HG03025 (cell line): ENCODE data around the gene PEX19.

ENCODE experiments used
- ATAC-seq: cut with Tn5 transposase; IDR thresholded peaks from one replicate; pipeline ENCODE4 v1.9.1; 2021; ENCODE audit warnings: mild to moderate bottlenecking, moderate library complexity; ENCODE audit not compliant: unreplicated experiment, low FRiP score

The PEX19 gene

GRCh38 chr1:160282807-160283206, 2.1 kb downstream of the PEX19 start:
- ATAC-seq = no peak

DNA sequence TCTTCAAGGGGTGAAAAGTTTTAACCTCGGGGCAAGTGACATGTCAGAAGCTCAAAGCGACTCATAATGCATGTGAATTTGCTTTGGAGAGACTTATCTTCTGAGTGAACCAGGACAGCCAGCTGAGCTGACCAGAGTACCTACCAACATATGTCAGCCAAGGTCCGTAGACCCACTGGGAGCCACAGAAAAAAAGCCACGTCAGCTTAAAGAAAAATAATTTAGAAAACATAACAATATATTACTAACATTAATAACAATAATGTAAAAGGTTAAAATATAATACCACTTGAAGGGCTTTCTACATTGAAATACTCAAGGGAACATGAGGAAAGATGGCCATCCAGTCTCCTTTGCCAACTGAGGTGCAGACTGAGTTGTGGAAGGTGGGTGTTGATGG, 6.9 kb downstream of the PEX19 start:
- no peak for ATAC-seq

GRCh38 chr1:160277330-160277729, 7.6 kb downstream of the PEX19 start:
- ATAC-seq = no peak

DNA sequence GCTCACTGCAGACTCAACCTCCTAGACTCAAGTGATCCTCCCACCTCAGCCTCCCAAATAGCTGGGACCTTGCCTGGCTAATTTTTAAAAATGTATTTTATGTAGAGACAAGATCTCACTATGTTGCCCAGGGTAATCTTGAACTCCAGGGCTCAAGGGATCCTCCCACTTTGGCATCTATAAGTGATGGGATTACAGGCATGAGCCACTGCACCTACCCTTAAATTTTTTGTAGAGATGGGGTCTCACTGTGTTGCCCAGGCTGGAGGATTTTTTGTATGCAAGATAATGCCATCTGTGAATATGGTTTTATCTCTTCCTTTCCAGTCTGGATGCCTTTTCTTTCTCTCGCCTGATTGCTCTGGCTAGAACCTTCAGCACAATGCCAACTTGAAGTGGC, 13.9 kb downstream of the PEX19 start:
- ATAC-seq = no peak

- no peak for ATAC-seq
These were observed 17.5 kb downstream of the PEX19 start for GRCh38 chr1:160267284-160267991.

DNA sequence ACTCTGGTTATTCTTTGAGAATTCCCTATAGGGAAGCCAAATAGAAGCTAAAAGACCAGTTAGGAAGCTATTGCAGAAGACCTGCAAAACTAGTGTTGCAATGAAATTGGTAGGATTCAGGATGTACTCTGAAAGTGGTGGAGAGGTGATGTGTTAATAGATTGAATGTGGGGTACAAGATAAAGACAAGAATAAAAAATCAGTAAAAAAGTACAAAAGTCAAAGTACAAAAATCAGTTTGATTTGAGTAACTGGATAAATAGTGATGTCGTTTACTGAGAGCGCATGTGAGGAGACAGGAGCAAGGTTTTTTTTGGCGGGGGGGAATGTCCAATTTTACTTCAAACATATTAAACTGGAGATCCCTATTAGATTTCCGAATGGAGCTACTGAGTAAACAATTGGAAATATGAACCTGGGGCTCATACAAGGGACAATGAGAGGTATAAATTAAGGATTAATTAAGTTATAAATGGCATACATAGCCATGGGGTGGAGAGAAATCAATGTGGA, 20.1 kb downstream of the PEX19 start:
- no peak for ATAC-seq

DNA sequence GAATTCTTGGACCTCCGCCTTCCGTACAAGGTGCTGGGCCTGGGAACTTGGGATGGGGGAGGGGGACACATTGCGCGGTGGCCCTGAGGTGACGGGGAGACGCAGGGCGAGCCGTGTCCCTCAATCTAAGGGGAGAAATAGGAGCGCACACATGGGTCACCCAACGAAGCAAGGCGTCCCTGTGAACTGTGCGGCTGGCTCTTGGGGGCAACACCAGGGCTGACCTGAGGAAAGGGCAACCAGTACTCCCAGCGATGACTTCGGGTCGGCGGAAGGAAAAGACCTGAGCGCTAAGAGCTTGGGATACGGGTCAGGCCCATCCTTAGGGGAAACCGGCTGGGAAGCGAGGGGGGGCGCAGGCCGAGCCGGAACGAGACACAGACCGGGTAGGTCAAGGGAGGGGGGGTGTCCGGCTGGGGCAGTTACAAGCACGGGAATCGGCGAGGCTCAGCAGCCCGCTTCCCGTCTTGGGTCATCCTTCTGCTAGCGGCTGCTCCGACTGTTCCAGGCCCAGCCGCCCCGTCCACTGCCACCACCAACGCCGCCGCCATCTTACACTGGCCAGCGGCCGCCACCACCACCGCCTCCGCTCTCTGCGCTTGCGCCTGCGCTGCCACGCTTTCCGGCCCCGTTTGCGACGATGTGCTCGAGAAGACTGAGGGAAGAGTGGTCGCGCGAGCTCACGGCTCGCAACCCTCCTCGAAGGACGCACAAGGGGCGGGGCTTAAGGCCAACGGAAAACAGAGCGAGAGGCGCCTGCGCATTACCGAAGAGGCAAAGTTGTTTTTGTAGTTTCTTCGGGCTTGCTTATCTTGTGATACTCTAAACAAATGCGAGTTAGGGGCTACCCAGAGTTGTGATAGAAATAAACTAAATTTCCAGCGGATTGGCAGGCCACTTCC, 22.8 kb downstream of the PEX19 start, which contains the start of gene DCAF8:
Gene DCAF8, minus strand, starts transcription at position 657 of the 902 bp plus-strand sequence. CDS start 18,541 bp downstream, outside the sequence.
- peak; percentile 88 for ATAC-seq

- peak; percentile 12 for ATAC-seq
These were observed 23.4 kb downstream of the PEX19 start for GRCh38 chr1:160261556-160261892.

GRCh38 chr1:160260406-160261382, 24.2 kb downstream of the PEX19 start:
- ATAC-seq = no peak

- ATAC-seq = no peak
These were observed 26.6 kb downstream of the PEX19 start for GRCh38 chr1:160258177-160258798.

DNA sequence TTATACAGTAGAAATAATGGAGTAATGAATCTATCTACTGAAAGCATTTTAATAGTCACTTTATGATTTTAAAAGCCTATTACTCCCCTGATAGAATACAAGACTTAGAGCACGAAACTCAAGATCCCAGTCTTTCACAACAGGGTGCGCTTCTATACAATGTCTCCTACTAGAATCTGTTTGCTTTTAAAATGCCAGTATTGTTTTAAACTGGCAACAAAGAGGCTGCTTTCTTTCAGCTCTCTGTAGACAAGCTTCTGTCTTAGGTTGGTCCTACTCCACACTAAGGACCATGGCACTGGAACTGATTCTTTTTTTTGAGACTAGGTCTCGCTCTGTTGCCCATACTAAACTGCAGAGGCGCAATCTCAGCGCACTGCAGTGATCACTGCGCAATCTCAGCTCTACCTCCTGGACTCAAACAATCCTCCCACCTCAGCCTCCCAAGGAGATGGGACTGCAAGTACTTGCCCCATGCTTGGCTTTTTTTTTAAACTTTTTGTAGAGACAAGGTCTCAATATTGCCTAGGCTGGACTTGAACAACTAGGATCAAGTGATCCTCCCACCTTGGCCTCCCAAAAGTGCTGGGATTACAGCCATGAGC, 27.4 kb downstream of the PEX19 start:
- no peak for ATAC-seq

- ATAC-seq = no peak
These were observed 28.4 kb downstream of the PEX19 start for GRCh38 chr1:160256396-160257046.

GRCh38 chr1:160255781-160256300, 29.1 kb downstream of the PEX19 start:
- no peak for ATAC-seq

GRCh38 chr1:160251687-160252526, 33.0 kb downstream of the PEX19 start:
- no peak for ATAC-seq

DNA sequence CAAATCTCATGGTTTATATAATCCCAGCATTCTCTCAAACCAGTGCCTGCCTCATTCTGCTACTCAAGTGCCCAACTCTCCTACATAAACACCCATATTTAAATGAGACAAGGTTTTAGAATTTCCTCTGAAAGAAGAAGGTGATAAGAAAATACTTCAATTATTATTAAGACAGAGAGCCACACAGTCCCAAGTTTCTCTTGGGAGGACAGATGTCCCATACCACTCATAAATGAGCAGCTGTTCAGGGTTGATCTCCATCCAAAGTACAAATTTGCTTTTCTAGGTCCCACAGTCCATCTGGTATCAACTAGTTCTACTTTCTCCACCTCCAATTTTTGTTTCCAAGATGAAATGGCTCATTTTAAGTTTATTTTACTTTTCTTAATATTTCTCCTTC, 33.9 kb downstream of the PEX19 start:
- no peak for ATAC-seq

DNA sequence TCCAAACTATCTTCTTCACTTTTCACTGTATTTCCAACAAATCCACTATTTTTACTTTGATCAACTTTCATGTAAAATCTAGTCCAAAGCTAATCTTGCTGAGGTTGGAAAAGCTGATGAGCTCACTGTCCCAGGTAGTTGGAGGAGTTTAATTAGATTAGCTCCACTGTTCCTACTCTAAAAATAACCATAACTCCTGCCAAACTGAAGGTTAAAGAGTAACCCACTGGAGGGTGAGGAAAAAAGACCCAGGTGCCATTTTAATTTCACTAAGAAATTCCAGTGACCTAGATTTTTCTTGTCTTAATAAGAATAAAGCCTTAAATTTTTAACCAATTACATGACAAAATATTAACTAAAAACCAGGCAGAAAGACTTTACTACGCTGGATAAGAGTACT, 37.9 kb downstream of the PEX19 start:
- ATAC-seq = no peak

GRCh38 chr1:160245434-160245833, 39.5 kb downstream of the PEX19 start:
- no peak for ATAC-seq

GRCh38 chr1:160244209-160244608, 40.7 kb downstream of the PEX19 start:
- ATAC-seq = no peak
